HEK293 (cell line): ENCODE measurements around the gene SMC3.

Experiments
- ATF2 ChIP-seq: fragments of 450-650 bp; formaldehyde crosslinking; IDR thresholded peaks from 2 replicates; pipeline ENCODE4 v1.5.1; 2016; ENCODE audit warnings: missing biosample characterization, missing genetic modification characterization, low read depth
- GLI4 ChIP-seq: fragments of 450-650 bp; formaldehyde crosslinking; IDR thresholded peaks from 2 replicates; pipeline ENCODE4 v1.5.1; 2016; ENCODE audit warnings: missing biosample characterization, missing genetic modification characterization
- KLF10 ChIP-seq: fragments of 450-650 bp; IDR thresholded peaks from 2 replicates; pipeline ENCODE4 v1.5.1; 2018; ENCODE audit warnings: missing biosample characterization, mild to moderate bottlenecking, missing genetic modification characterization
- OSR2 ChIP-seq: fragments of 450-650 bp; formaldehyde crosslinking; IDR thresholded peaks from 2 replicates; pipeline ENCODE4 v1.5.1; 2016; ENCODE audit warnings: missing biosample characterization, missing genetic modification characterization
- PRDM1 ChIP-seq: fragments of 450-650 bp; formaldehyde crosslinking; IDR thresholded peaks from 2 replicates; pipeline ENCODE4; 2016; ENCODE audit warnings: missing biosample characterization, missing genetic modification characterization
- ZFP41 ChIP-seq: fragments of 450-650 bp; formaldehyde crosslinking; IDR thresholded peaks from 2 replicates; pipeline ENCODE4 v1.5.1; 2016; ENCODE audit warnings: missing biosample characterization, missing genetic modification characterization, borderline replicate concordance
- ZNF16 ChIP-seq: fragments of 450-650 bp; formaldehyde crosslinking; IDR thresholded peaks from 2 replicates; pipeline ENCODE4 v1.5.1; 2016; ENCODE audit warnings: low read depth, missing biosample characterization, missing genetic modification characterization
- ZNF214 ChIP-seq: fragments of 450-650 bp; formaldehyde crosslinking; IDR thresholded peaks from 2 replicates; pipeline ENCODE4 v1.5.1; 2017; ENCODE audit warnings: missing biosample characterization, mild to moderate bottlenecking, missing genetic modification characterization, borderline replicate concordance
- ZNF280D ChIP-seq: fragments of 450-650 bp; formaldehyde crosslinking; IDR thresholded peaks from 2 replicates; pipeline ENCODE4 v1.5.1; 2016; ENCODE audit warnings: missing biosample characterization, missing genetic modification characterization
- ZNF324 ChIP-seq: fragments of 450-650 bp; formaldehyde crosslinking; IDR thresholded peaks from 2 replicates; pipeline ENCODE4 v1.5.1; 2016; ENCODE audit warnings: missing biosample characterization, missing genetic modification characterization
- ZNF473 ChIP-seq: fragments of 450-650 bp; formaldehyde crosslinking; IDR thresholded peaks from 2 replicates; pipeline ENCODE4 v1.5.1; 2017; ENCODE audit warnings: missing biosample characterization, missing genetic modification characterization
- ZNF510 ChIP-seq: fragments of 450-650 bp; formaldehyde crosslinking; IDR thresholded peaks from 2 replicates; pipeline ENCODE4 v1.5.1; 2018; ENCODE audit warnings: mild to moderate bottlenecking, missing genetic modification characterization, missing biosample characterization; ENCODE audit not compliant: insufficient replicate concordance
- ZNF518A ChIP-seq: fragments of 450-650 bp; formaldehyde crosslinking; conservative IDR thresholded peaks from 2 replicates; pipeline ENCODE4 v1.5.1; 2016; ENCODE audit warnings: low read depth, missing biosample characterization, missing genetic modification characterization
- ZNF610 ChIP-seq: fragments of 450-650 bp; formaldehyde crosslinking; IDR thresholded peaks from 2 replicates; pipeline ENCODE4 v1.5.1; 2016; ENCODE audit warnings: missing biosample characterization, missing genetic modification characterization, borderline replicate concordance
- ZNF747 ChIP-seq: fragments of 450-650 bp; formaldehyde crosslinking; IDR thresholded peaks from 2 replicates; pipeline ENCODE4 v1.5.1; 2016; ENCODE audit warnings: missing biosample characterization, missing genetic modification characterization
- ZNF76 ChIP-seq: fragments of 450-650 bp; formaldehyde crosslinking; IDR thresholded peaks from 2 replicates; pipeline ENCODE4; 2016; ENCODE audit warnings: low read depth, missing biosample characterization, missing genetic modification characterization, borderline replicate concordance
- ZNF830 ChIP-seq: fragments of 450-650 bp; IDR thresholded peaks from 2 replicates; pipeline ENCODE4 v1.5.0; 2018; ENCODE audit warnings: missing biosample characterization, missing genetic modification characterization, low read depth, mild to moderate bottlenecking, moderate library complexity
- ZSCAN16 ChIP-seq: fragments of 450-650 bp; formaldehyde crosslinking; IDR thresholded peaks from 2 replicates; pipeline ENCODE4 v1.5.1; 2016; ENCODE audit warnings: missing biosample characterization, missing genetic modification characterization
- TF ChIP-seq, protein P1 (sequence below): fragments of 450-650 bp; formaldehyde crosslinking; IDR thresholded peaks from 2 replicates; pipeline ENCODE4 v1.5.1; 2016; ENCODE audit warnings: missing biosample characterization, missing genetic modification characterization
- TF ChIP-seq, protein P2 (sequence below): fragments of 450-650 bp; formaldehyde crosslinking; IDR thresholded peaks from 2 replicates; pipeline ENCODE4 v1.5.1; 2016; ENCODE audit warnings: missing biosample characterization, missing genetic modification characterization
- TF ChIP-seq, protein P3 (sequence below): sonication (generic); formaldehyde crosslinking; IDR thresholded peaks from 2 replicates; pipeline ENCODE4 v1.8.1; 2022; ENCODE audit warnings: mild to moderate bottlenecking, moderate library complexity, missing genetic modification reagents

SMC3 gene

GRCh38 chr10:110629680-110630191 is 62.2 kb downstream of the SMC3 start (continued):
- TF ChIP-seq, protein P1, sequence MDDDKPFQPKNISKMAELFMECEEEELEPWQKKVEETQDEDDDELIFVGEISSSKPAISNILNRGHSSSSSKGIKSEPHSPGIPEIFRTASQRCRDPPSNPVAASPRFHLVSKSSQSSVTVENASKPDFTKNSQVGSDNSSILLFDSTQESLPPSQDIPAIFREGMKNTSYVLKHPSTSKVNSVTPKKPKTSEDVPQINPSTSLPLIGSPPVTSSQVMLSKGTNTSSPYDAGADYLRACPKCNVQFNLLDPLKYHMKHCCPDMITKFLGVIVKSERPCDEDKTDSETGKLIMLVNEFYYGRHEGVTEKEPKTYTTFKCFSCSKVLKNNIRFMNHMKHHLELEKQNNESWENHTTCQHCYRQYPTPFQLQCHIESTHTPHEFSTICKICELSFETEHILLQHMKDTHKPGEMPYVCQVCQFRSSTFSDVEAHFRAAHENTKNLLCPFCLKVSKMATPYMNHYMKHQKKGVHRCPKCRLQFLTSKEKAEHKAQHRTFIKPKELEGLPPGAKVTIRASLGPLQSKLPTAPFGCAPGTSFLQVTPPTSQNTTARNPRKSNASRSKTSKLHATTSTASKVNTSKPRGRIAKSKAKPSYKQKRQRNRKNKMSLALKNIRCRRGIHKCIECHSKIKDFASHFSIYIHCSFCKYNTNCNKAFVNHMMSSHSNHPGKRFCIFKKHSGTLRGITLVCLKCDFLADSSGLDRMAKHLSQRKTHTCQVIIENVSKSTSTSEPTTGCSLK (tag by site-specific recombination), result no peak
- TF ChIP-seq ZNF76 (tag by site-specific recombination), result no peak
- TF ChIP-seq ZNF747, result no peak
- TF ChIP-seq, protein P2, sequence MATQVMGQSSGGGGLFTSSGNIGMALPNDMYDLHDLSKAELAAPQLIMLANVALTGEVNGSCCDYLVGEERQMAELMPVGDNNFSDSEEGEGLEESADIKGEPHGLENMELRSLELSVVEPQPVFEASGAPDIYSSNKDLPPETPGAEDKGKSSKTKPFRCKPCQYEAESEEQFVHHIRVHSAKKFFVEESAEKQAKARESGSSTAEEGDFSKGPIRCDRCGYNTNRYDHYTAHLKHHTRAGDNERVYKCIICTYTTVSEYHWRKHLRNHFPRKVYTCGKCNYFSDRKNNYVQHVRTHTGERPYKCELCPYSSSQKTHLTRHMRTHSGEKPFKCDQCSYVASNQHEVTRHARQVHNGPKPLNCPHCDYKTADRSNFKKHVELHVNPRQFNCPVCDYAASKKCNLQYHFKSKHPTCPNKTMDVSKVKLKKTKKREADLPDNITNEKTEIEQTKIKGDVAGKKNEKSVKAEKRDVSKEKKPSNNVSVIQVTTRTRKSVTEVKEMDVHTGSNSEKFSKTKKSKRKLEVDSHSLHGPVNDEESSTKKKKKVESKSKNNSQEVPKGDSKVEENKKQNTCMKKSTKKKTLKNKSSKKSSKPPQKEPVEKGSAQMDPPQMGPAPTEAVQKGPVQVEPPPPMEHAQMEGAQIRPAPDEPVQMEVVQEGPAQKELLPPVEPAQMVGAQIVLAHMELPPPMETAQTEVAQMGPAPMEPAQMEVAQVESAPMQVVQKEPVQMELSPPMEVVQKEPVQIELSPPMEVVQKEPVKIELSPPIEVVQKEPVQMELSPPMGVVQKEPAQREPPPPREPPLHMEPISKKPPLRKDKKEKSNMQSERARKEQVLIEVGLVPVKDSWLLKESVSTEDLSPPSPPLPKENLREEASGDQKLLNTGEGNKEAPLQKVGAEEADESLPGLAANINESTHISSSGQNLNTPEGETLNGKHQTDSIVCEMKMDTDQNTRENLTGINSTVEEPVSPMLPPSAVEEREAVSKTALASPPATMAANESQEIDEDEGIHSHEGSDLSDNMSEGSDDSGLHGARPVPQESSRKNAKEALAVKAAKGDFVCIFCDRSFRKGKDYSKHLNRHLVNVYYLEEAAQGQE (tag by site-specific recombination), result no peak
- peak; percentile 59; the same call in 1 of the 2 replicates for TF ChIP-seq KLF10 (tag by site-specific recombination)
- no peak for TF ChIP-seq ZNF518A (tag by site-specific recombination)
- TF ChIP-seq PRDM1 (tag by site-specific recombination), result peak; percentile 50; the same call in 1 of the 2 replicates
- no peak for TF ChIP-seq ZNF510
- TF ChIP-seq ZNF214 (tag by site-specific recombination), result no peak
- no peak for TF ChIP-seq ZSCAN16 (tag by site-specific recombination)
- no peak for TF ChIP-seq ZNF830 (tag by site-specific recombination)
- TF ChIP-seq ZNF16 (tag by site-specific recombination), result no peak
- TF ChIP-seq OSR2 (tag by site-specific recombination), result peak; percentile 97
- no peak for TF ChIP-seq ATF2 (tag by site-specific recombination)
- TF ChIP-seq ZNF473 (tag by site-specific recombination), result no peak
- TF ChIP-seq, protein P3, sequence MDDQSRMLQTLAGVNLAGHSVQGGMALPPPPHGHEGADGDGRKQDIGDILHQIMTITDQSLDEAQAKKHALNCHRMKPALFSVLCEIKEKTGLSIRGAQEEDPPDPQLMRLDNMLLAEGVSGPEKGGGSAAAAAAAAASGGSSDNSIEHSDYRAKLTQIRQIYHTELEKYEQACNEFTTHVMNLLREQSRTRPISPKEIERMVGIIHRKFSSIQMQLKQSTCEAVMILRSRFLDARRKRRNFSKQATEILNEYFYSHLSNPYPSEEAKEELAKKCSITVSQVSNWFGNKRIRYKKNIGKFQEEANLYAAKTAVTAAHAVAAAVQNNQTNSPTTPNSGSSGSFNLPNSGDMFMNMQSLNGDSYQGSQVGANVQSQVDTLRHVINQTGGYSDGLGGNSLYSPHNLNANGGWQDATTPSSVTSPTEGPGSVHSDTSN (CRISPR knock-in tag), result no peak
- TF ChIP-seq ZNF610 (tag by site-specific recombination), result 0 out of 2 replicates have a peak, but pooled peaks have one; percentile 5
- no peak for TF ChIP-seq GLI4 (tag by site-specific recombination)
- TF ChIP-seq ZNF324 (tag by site-specific recombination), result no peak
- TF ChIP-seq ZNF280D (tag by site-specific recombination), result no peak
- TF ChIP-seq ZFP41 (tag by site-specific recombination), result no peak
